ENCODE results near the gene C11orf24. TPM values are rescaled to one million over a fixed set of nuclear protein-coding genes. Genes with fewer than 3 reads are reported as not detected.

C11orf24 gene
- total and polyA plus RNA-seq, 12 donors: 14.9 to 62.2 (median 30.8) TPM

GRCh38 chr11:68213555-68214172 is 58.1 kb downstream of the C11orf24 start:
- peaks cover 17 to 65% (median 49%) of the 10 kb centered on the region in 9 donors for H3K4me1 ChIP-seq
- intact Hi-C loops (cut with DNase I): loop anchor here in 4 of 10 donors (5.0 to 10.0 kb wide), 4 partner anchors 91 to 179 kb away; partner anchors contain the start of genes TCIRG1 (in 2 of the 4), CHKA (in 1 of the 4) and NDUFS8 (in 1 of the 4)
- 0 to 1% methylated on average over 83 to 89 of the region's 90 CpGs for WGBS, 2 donors
- H3K9me3 ChIP-seq: no peaks in the 10 kb centered on the region
- H3K27ac ChIP-seq: peak overlapping the region; percentile 94 to 100 (median 100)
- no peaks in the 10 kb centered on the region for H3K36me3 ChIP-seq
- peak; percentile 87 to 90 for DNase-seq
- H3K27me3 ChIP-seq: no peaks in the 10 kb centered on the region
- peak overlapping the region; percentile 68 to 97 (median 81) for H3K4me3 ChIP-seq
- ATAC-seq: peak; percentile 59 to 80 (median 69)
- TF ChIP-seq, protein P1, sequence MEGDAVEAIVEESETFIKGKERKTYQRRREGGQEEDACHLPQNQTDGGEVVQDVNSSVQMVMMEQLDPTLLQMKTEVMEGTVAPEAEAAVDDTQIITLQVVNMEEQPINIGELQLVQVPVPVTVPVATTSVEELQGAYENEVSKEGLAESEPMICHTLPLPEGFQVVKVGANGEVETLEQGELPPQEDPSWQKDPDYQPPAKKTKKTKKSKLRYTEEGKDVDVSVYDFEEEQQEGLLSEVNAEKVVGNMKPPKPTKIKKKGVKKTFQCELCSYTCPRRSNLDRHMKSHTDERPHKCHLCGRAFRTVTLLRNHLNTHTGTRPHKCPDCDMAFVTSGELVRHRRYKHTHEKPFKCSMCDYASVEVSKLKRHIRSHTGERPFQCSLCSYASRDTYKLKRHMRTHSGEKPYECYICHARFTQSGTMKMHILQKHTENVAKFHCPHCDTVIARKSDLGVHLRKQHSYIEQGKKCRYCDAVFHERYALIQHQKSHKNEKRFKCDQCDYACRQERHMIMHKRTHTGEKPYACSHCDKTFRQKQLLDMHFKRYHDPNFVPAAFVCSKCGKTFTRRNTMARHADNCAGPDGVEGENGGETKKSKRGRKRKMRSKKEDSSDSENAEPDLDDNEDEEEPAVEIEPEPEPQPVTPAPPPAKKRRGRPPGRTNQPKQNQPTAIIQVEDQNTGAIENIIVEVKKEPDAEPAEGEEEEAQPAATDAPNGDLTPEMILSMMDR (IDR thresholded peaks at IDR 0.05): peak in 3 of 9 donors; percentile 7 to 18 (median 9)

GRCh38 chr11:68213135-68213515 is 58.6 kb downstream of the C11orf24 start, which contains the start of gene KMT5B:
Gene KMT5B (minus strand): TSS chr11:68213296. CDS start chr11:68190076, 23,220 bp downstream.
- Histone ChIP-seq H3K4me3 (peak within 1 kb of the TSS; percentile 68 to 97 (median 81)), H3K9me3 (no peaks in the 10 kb centered on the region), H3K27ac (peak within 1 kb of the TSS; percentile 94 to 100 (median 100)), H3K27me3 (no peaks in the 10 kb centered on the region), H3K36me3 (no peaks in the 10 kb centered on the region), H3K4me1 (peaks cover 18 to 69% (median 54%) of the 10 kb centered on the region in 9 donors)
- TF ChIP-seq, protein P1 (IDR thresholded peaks at IDR 0.05): no peak
- 0 to 1% methylated on average over 21 to 59 of the region's 60 CpGs for WGBS, 2 donors
- intact Hi-C loops (cut with DNase I): loop anchor here in 4 of 10 donors (5.0 to 10.0 kb wide), 4 partner anchors 91 to 178 kb away; partner anchors contain the start of genes TCIRG1 (in 2 of the 4), CHKA (in 1 of the 4) and NDUFS8 (in 1 of the 4)
- DNase-seq: peak; percentile 70
- no peak for ATAC-seq

DNA sequence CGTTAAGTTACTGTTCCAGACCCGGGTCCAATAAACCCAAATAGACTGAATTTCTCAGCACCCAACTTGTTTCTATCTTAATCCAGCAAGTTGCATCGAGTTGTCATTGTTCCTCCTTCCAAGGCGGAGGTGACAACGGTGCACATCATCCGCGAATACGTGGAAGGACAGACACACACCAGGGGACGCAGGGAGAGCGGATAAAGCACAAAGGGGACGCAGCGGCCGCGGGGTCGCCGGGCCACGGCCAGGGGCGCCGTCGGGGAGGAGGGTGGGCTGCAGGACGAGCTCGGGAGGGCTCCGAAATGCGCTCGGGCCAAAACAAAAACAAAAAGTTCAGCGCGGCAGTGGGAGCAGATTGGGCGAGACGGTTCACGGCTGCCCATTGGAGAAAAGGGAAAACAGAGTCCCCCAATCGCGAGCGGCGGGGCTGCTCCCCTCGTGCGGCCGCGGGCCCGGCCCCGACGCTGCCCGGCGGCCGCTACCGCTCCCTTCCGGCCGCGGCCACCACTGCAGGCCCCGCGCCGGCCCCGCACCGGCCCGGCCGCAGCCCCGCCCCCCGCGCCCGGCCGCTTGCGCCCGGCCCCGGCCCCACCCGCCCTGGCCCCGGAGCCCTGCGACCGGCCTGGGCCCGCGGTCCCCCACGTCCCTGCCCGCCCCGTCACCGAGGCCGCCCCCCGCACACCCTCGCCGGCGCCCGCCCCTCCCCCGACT is 59.2 kb downstream of the C11orf24 start:
- ATAC-seq: peak; percentile 20 to 67 (median 58)
- intact Hi-C loops (cut with DNase I): loop anchor here in 4 of 10 donors (5.0 to 10.0 kb wide), 4 partner anchors 90 to 178 kb away; partner anchors contain the start of genes TCIRG1 (in 2 of the 4), CHKA (in 1 of the 4) and NDUFS8 (in 1 of the 4)
- 0 to 1% methylated on average over 55 to 80 of the region's 80 CpGs for WGBS, 2 donors
- TF ChIP-seq, protein P1 (IDR thresholded peaks at IDR 0.05): peak in 7 of 9 donors; percentile 14 to 49 (median 36)
- H3K27ac ChIP-seq: peak overlapping the region; percentile 94 to 100 (median 100)
- no peaks in the 10 kb centered on the region for H3K9me3 ChIP-seq
- DNase-seq: peak; percentile 74 to 75
- H3K36me3 ChIP-seq: no peaks in the 10 kb centered on the region
- H3K4me1 ChIP-seq: peaks cover 18 to 69% (median 54%) of the 10 kb centered on the region in 9 donors
- H3K4me3 ChIP-seq: peak overlapping the region; percentile 59 to 97 (median 80)
- no peaks in the 10 kb centered on the region for H3K27me3 ChIP-seq

DNA sequence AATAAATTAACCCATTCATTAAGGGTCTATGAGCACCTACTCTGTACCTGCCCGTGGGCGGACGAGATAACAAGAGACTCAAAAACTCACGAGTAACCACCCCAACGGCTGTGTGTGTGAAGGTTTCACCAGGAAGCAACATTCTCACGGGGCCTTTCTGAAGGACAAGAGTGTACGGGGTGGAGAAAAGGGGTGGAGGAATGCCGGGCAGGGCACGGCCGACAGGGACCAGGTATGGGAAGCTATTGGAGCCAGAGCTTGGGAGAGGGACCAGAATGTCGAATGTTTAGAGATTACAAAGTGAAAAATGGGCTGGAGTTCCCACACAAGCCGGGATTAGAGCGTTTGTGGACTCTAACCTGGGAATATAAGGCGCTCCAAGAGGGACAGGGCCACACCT is 60.2 kb downstream of the C11orf24 start:
- Histone ChIP-seq H3K36me3 (no peaks in the 10 kb centered on the region), H3K4me1 (peaks cover 18 to 77% (median 63%) of the 10 kb centered on the region in 9 donors), H3K27me3 (no peaks in the 10 kb centered on the region), H3K9me3 (no peaks in the 10 kb centered on the region), H3K27ac (peak overlapping the region in 4 of 10 donors; percentile 10 to 99 (median 28)), H3K4me3 (peak overlapping the region in 9 of 10 donors; percentile 68 to 97 (median 81))
- intact Hi-C loops (cut with DNase I): loop anchor here in 4 of 10 donors (5.0 to 10.0 kb wide), 4 partner anchors 89 to 177 kb away; partner anchors contain the start of genes TCIRG1 (in 2 of the 4), CHKA (in 1 of the 4) and NDUFS8 (in 1 of the 4)
- TF ChIP-seq, protein P1 (IDR thresholded peaks at IDR 0.05): no peak
- DNase-seq (no peak), ATAC-seq (no peak)
- WGBS, 2 donors: 21 to 27% methylated on average over 14 of the region's 14 CpGs
